HepG2 (cell line): ENCODE measurements around the gene CD99L2. TPM values are rescaled to one million over a fixed set of nuclear protein-coding genes. Genes with fewer than 3 reads are reported as not detected.

Source experiments
- ATAC-seq: fragments of 200-7000 bp; cut with Tn5 transposase; 3 replicates; pipeline ENCODE4 v1.9.1; 2020; ENCODE audit warnings: mild to moderate bottlenecking, moderate library complexity
- BruUV-seq: library from RNA; stranded (reverse); fragments of 400-500 nt; replicated peaks from 2 replicates; lab custom pipeline; 2021; lab: Mats Ljungman, UMichigan
- CTCF ChIA-PET: fragments of 300-600 bp; formaldehyde crosslinking; extraction: SDS; loops from one replicate; lab custom pipeline; 2021; ENCODE audit warnings: low total read pairs, inconsistent platforms, low intra/inter-chr PET ratio; lab: Yijun Ruan, JAX
- POLR2A ChIA-PET: fragments of 350-600 bp; sonication (Branson Sonifier 250); formaldehyde crosslinking; loops from one replicate; lab custom pipeline; 2020; ENCODE audit warnings: antibody characterized with exemption, inconsistent platforms; lab: Yijun Ruan, JAX
- DNase-seq: peaks from one replicate; pipeline ENCODE4 v3.0.0-alpha.2; 2015; ENCODE audit warnings: low spot score
- FAIRE-seq: peaks from 3 replicates; lab custom pipeline; 2011; peaks lifted over from hg19 to GRCh38; lab: Jason Lieb, UNC
- H2AFZ ChIP-seq: one replicate; pipeline ENCODE4 v1.6.1; 2011; ENCODE audit warnings: low read length, inconsistent platforms
- H3K27ac ChIP-seq: fragments of 300-600 bp; 3 replicates; pipeline ENCODE4 v1.8.0; 2011; ENCODE audit warnings: mixed run types, mild to moderate bottlenecking, mixed read lengths, low read length, inconsistent platforms; ENCODE audit not compliant: insufficient read depth; ENCODE audit errors: extremely low read length
- H3K27me3 ChIP-seq, 2 experiments: fragments of 200-600 bp in 1 of 2; 2 replicates in 1 of 2; 3 replicates in 1 of 2; pipeline versions ENCODE4 v1.6.0 to v1.8.0; 2011; ENCODE audit warnings: low read length in 2 of 2, mild to moderate bottlenecking in 2 of 2, moderate library complexity in 2 of 2, inconsistent platforms in 1 of 2; ENCODE audit not compliant: insufficient read depth in 2 of 2, control insufficient read depth in 1 of 2
- H3K36me3 ChIP-seq, 2 experiments: fragments of 200-600 bp in 1 of 2; replicated peaks in 1 of 2; 2 replicates in 1 of 2; 3 replicates in 1 of 2; pipeline versions ENCODE4 v1.5.1 to v1.8.0; 2011; ENCODE audit warnings: low read length in 2 of 2, inconsistent platforms in 1 of 2; ENCODE audit not compliant: insufficient read depth in 2 of 2, control insufficient read depth in 1 of 2
- H3K4me1 ChIP-seq: 2 replicates; pipeline ENCODE4 v1.5.1; 2012; ENCODE audit warnings: low read length, inconsistent platforms; ENCODE audit not compliant: insufficient read depth
- H3K4me2 ChIP-seq: 2 replicates; pipeline ENCODE4 v1.6.0; 2011; ENCODE audit warnings: low read depth, low read length, inconsistent platforms
- H3K4me3 ChIP-seq, 3 experiments: fragments of 200-600 bp in 1 of 3; sonication (generic), shearing (Covaris generic) in 1 of 3; replicated peaks in 1 of 3; 2 replicates each; pipeline ENCODE4 v1.5.1; 2011 to 2016; ENCODE audit warnings: low read length in 3 of 3, inconsistent platforms in 2 of 3, low read depth in 2 of 3, mild to moderate bottlenecking in 2 of 3, control low read depth in 1 of 3, mixed read lengths in 1 of 3; ENCODE audit not compliant: insufficient read depth in 1 of 3
- H3K79me2 ChIP-seq: one replicate; pipeline ENCODE4 v1.6.1; 2011; ENCODE audit warnings: low read length, inconsistent platforms; ENCODE audit not compliant: insufficient read depth
- H3K9ac ChIP-seq: 2 replicates; pipeline ENCODE4 v1.6.0; 2011; ENCODE audit warnings: mild to moderate bottlenecking, low read depth, low read length, inconsistent platforms; ENCODE audit not compliant: insufficient read depth
- H3K9me3 ChIP-seq: 2 replicates; pipeline ENCODE4 v1.5.1; 2012; ENCODE audit warnings: mild to moderate bottlenecking, low read length
- H4K20me1 ChIP-seq: 2 replicates; pipeline ENCODE4 v1.6.0; 2011; ENCODE audit warnings: inconsistent platforms, mild to moderate bottlenecking, low read length, moderate library complexity; ENCODE audit not compliant: insufficient read depth
- AGO1 ChIP-seq: fragments of 200-400 bp; formaldehyde crosslinking; IDR thresholded peaks from 2 replicates; pipeline ENCODE4 v1.6.1; 2017; ENCODE audit warnings: mild to moderate bottlenecking, low read depth, low read length, moderate library complexity; ENCODE audit not compliant: poor library complexity, severe bottlenecking
- BORCS8-MEF2B ChIP-seq: sonication (generic); formaldehyde crosslinking; IDR thresholded peaks from 2 replicates; pipeline ENCODE4 v1.8.0; 2022; ENCODE audit warnings: mild to moderate bottlenecking, missing genetic modification reagents
- CTCF ChIP-seq: sonication (generic); formaldehyde crosslinking; IDR thresholded peaks from 2 replicates; pipeline ENCODE4 v1.5.0; 2020; ENCODE audit warnings: mild to moderate bottlenecking, missing genetic modification reagents, moderate library complexity
- ESRRA ChIP-seq: sonication (generic); formaldehyde crosslinking; IDR thresholded peaks from 2 replicates; pipeline ENCODE4 v1.5.1; 2020; ENCODE audit warnings: mild to moderate bottlenecking, low read depth, missing genetic modification reagents
- RAD21 ChIP-seq: fragments of 450-650 bp; formaldehyde crosslinking; IDR thresholded peaks from 2 replicates; pipeline ENCODE4 v1.5.0; 2020; ENCODE audit warnings: mild to moderate bottlenecking
- SMC3 ChIP-seq: IDR thresholded peaks from 2 replicates; pipeline ENCODE4 v1.6.1; 2011; ENCODE audit warnings: low read length, improper control_type of control experiment
- STAG1 ChIP-seq: sonication (generic); formaldehyde crosslinking; IDR thresholded peaks from 2 replicates; pipeline ENCODE4 v1.4.0; 2020; ENCODE audit warnings: missing genetic modification reagents
- ZFX ChIP-seq: sonication (generic); formaldehyde crosslinking; IDR thresholded peaks from 2 replicates; pipeline ENCODE4 v1.4.0; 2020; ENCODE audit warnings: mild to moderate bottlenecking, low read depth, missing genetic modification reagents, moderate library complexity
- ZNF251 ChIP-seq: sonication (generic); formaldehyde crosslinking; IDR thresholded peaks from 2 replicates; pipeline ENCODE4 v1.9.0; 2021; ENCODE audit warnings: mild to moderate bottlenecking, missing genetic modification reagents
- ZNF572 ChIP-seq: sonication (generic); formaldehyde crosslinking; IDR thresholded peaks from 2 replicates; pipeline ENCODE4 v1.5.1; 2020; ENCODE audit warnings: mild to moderate bottlenecking, missing genetic modification reagents
- ZNF691 ChIP-seq: sonication (generic); formaldehyde crosslinking; IDR thresholded peaks from 2 replicates; pipeline ENCODE4 v1.4.0; 2020; ENCODE audit warnings: missing genetic modification reagents, low read depth, mild to moderate bottlenecking, borderline replicate concordance
- WGBS: methylation state at CpG from one replicate; pipeline ENCODE4 v1.1.6; 2017; ENCODE audit warnings: low lambda C conversion rate; 5-methylcytosine and 5-hydroxymethylcytosine counted together
- in situ Hi-C: cut with HindIII; loops from 2 replicates; pipeline ENCODE4 v1.10.0; 2017; ENCODE audit warnings: low pct_unique_long_range_greater_than_20kb; ENCODE audit not compliant: extremely low pct_ligation_motif_present
- intact Hi-C: fragments of 100-400 bp; cut with micrococcal nuclease; formaldehyde crosslinking; loops from one replicate; pipeline ENCODE4 v1.10.0; 2022; ENCODE audit not compliant: unreplicated experiment
- polyA plus RNA-seq, 8 experiments: library from polyadenylated mRNA; depleted of rRNA in 3 of 8; stranded (reverse) in 7 of 8; unstranded in 1 of 8; fragments of >200 nt; fragmentation: Illumina TruSeq in 4 of 8; extraction: Trizol in 4 of 8; gene quantifications; 2 replicates each; pipeline versions ENCODE4 v1.2.1 to v1.2.3, GENCODE V29; 2011 to 2016; ENCODE audit warnings: low read depth in 4 of 8, missing spikeins in 1 of 8, mixed read lengths in 1 of 8; ENCODE audit not compliant: insufficient read depth in 1 of 8
- total RNA-seq, 5 experiments: library from RNA; depleted of rRNA; stranded (reverse); fragments of >200 nt; fragmentation: Illumina TruSeq; extraction: Trizol; gene quantifications; 2 replicates each; pipeline ENCODE4 v1.2.3, GENCODE V29; 2016; ENCODE audit warnings: low read depth in 1 of 5
- TF ChIP-seq, protein P1 (sequence below): sonication (generic); formaldehyde crosslinking; IDR thresholded peaks from 2 replicates; pipeline ENCODE4 v1.5.1; 2020; ENCODE audit warnings: mild to moderate bottlenecking, moderate library complexity, missing genetic modification reagents
- TF ChIP-seq, protein P2 (sequence below), 2 experiments: sonication (generic) in 1 of 2; formaldehyde crosslinking in 1 of 2; IDR thresholded peaks; 2 replicates each; pipeline versions ENCODE4 v1.4.0 to v1.6.1; 2018 to 2020; ENCODE audit warnings: missing genetic modification reagents in 2 of 2, borderline replicate concordance in 1 of 2, low read depth in 1 of 2, mild to moderate bottlenecking in 1 of 2, missing biosample characterization in 1 of 2

Gene CD99L2
- total and polyA plus RNA-seq, 2 of the 13 experiments (the other 11 are each of a cell fraction or from before 2014, with no cell fraction given), result 6.9 to 7.6 TPM

GRCh38 chrX:150772150-150772970 lies 126.1 kb downstream of the CD99L2 start:
- WGBS, result 66% methylated on average over 9 of the region's 26 CpGs
- no peaks in the 10 kb centered on the region for H3K4me1 ChIP-seq
- no peak overlapping the region for H3K4me3 ChIP-seq
- ATAC-seq, result peak; percentile 96
- CTCF ChIA-PET, result interaction anchor here (1.2 to 1.6 kb wide), 2 partner anchors 232 to 310 kb away, joined by 4 to 25 read pairs; no protein-coding TSS in a partner anchor
- H3K27me3 ChIP-seq, result no peaks in the 10 kb centered on the region
- no peak overlapping the region for H3K9ac ChIP-seq
- no TSS peak for BruUV-seq
- no peak overlapping the region for H2AFZ ChIP-seq
- no peaks in the 10 kb centered on the region for H4K20me1 ChIP-seq
- peak; percentile 49 for FAIRE-seq
- H3K36me3 ChIP-seq, result no peaks in the 10 kb centered on the region
- H3K27ac ChIP-seq, result no peak overlapping the region
- DNase-seq, result peak; percentile 36
- H3K9me3 ChIP-seq, result no peaks in the 10 kb centered on the region
- intact Hi-C loops (loop anchor here (1.0 to 5.0 kb wide), 2 partner anchors 230 to 310 kb away; no protein-coding TSS in a partner anchor), in situ Hi-C loops (loop anchor here (5.0 to 10.0 kb wide), 2 partner anchors 232 to 310 kb away; no protein-coding TSS in a partner anchor)
- H3K4me2 ChIP-seq, result no peak overlapping the region
- no peaks in the 10 kb centered on the region for H3K79me2 ChIP-seq
- POLR2A ChIA-PET, result interaction anchor here (1.1 kb wide), 1 partner anchor 310 kb away, joined by 4 read pairs; no protein-coding TSS in a partner anchor
- peak; percentile 46; the same call in 1 of the 2 replicates for TF ChIP-seq BORCS8-MEF2B (CRISPR knock-in tag)
- peak; percentile 29; the same call in 1 of the 2 replicates for TF ChIP-seq ZFX (CRISPR knock-in tag)
- TF ChIP-seq RAD21, result peak; percentile 89
- peak; percentile 96 for TF ChIP-seq STAG1 (CRISPR knock-in tag)
- no peak for TF ChIP-seq ZNF572 (CRISPR knock-in tag)
- 0 out of 2 replicates have a peak, but pooled peaks have one; percentile 27 for TF ChIP-seq ZNF691
- no peak for TF ChIP-seq ESRRA
- TF ChIP-seq, protein P1, sequence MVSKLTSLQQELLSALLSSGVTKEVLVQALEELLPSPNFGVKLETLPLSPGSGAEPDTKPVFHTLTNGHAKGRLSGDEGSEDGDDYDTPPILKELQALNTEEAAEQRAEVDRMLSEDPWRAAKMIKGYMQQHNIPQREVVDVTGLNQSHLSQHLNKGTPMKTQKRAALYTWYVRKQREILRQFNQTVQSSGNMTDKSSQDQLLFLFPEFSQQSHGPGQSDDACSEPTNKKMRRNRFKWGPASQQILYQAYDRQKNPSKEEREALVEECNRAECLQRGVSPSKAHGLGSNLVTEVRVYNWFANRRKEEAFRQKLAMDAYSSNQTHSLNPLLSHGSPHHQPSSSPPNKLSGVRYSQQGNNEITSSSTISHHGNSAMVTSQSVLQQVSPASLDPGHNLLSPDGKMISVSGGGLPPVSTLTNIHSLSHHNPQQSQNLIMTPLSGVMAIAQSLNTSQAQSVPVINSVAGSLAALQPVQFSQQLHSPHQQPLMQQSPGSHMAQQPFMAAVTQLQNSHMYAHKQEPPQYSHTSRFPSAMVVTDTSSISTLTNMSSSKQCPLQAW (CRISPR knock-in tag), result 0 out of 2 replicates have a peak, but pooled peaks have one; percentile 2
- peak; percentile 34 for TF ChIP-seq AGO1
- TF ChIP-seq, protein P2, sequence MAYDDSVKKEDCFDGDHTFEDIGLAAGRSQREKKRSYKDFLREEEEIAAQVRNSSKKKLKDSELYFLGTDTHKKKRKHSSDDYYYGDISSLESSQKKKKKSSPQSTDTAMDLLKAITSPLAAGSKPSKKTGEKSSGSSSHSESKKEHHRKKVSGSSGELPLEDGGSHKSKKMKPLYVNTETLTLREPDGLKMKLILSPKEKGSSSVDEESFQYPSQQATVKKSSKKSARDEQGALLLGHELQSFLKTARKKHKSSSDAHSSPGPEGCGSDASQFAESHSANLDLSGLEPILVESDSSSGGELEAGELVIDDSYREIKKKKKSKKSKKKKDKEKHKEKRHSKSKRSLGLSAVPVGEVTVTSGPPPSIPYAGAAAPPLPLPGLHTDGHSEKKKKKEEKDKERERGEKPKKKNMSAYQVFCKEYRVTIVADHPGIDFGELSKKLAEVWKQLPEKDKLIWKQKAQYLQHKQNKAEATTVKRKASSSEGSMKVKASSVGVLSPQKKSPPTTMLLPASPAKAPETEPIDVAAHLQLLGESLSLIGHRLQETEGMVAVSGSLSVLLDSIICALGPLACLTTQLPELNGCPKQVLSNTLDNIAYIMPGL (CRISPR knock-in tag; IDR thresholded peaks at IDR 0.05; ENCODE audit: borderline replicate concordance in 1 of 2, low read depth in 1 of 2), result peak in 1 of 2 experiments; percentile 26; a peak in 1 of 4 replicates
- peak; percentile 61 for TF ChIP-seq SMC3
- no peak for TF ChIP-seq ZNF251 (CRISPR knock-in tag)
- TF ChIP-seq CTCF (CRISPR knock-in tag), result peak; percentile 95
